Mucosa of descending colon (tissue), 3 donors: ENCODE measurements around the gene PHOSPHO2. TPM values are rescaled to one million over a fixed set of nuclear protein-coding genes. Genes with fewer than 3 reads are reported as not detected.

ENCODE experiments used
- ATAC-seq: fragments of 200-7000 bp; cut with Tn5 transposase; one replicate; pipeline ENCODE4 v1.9.1; 2020; ENCODE audit warnings: mild to moderate bottlenecking, moderate library complexity
- DNase-seq, 3 donors: peaks; one replicate each; pipeline ENCODE4 v3.0.0-alpha.2; 2020
- H3K36me3 ChIP-seq: fragments of 200-600 bp; one replicate; pipeline ENCODE4 v1.8.0; 2021; ENCODE audit warnings: low read depth, mild to moderate bottlenecking
- H3K4me1 ChIP-seq: fragments of 200-600 bp; one replicate; pipeline ENCODE4 v1.8.0; 2021; ENCODE audit warnings: low read depth, mild to moderate bottlenecking
- H3K4me3 ChIP-seq: fragments of 200-600 bp; one replicate; pipeline ENCODE4 v1.8.0; 2021; ENCODE audit warnings: mild to moderate bottlenecking
- H3K9me3 ChIP-seq: fragments of 200-600 bp; one replicate; pipeline ENCODE4 v1.8.0; 2021; ENCODE audit warnings: mild to moderate bottlenecking
- intact Hi-C, 2 donors: fragments of 100-400 bp; cut with DNase I in 1 of 2; cut with micrococcal nuclease in 1 of 2; formaldehyde crosslinking; loops; one replicate each; pipeline versions ENCODE4 v1.11.0 to v1.11.1; 2022; cut with DNase I, micrococcal nuclease
- long read RNA-seq, 2 donors: library from polyadenylated mRNA; unstranded; transcript quantifications; one replicate each; pipeline ENCODE4 v2.0.0, GENCODE V29; 2019 to 2021
- total RNA-seq, 3 donors: library from RNA; stranded (reverse); fragmentation: NEBNext Ultra II Directional in 2 of 3; extraction: Animal tissue kit (Norgen Biotek cat#: 25700) in 2 of 3; gene quantifications; one replicate each; pipeline versions ENCODE4 v1.2.1 to v1.2.4, GENCODE V29; 2021 to 2023
- TF ChIP-seq, protein P1 (sequence below): fragments of 200-600 bp; IDR thresholded peaks from one replicate; pipeline ENCODE4 v1.8.0; 2022; ENCODE audit warnings: antibody characterized with exemption, mild to moderate bottlenecking
- donor health status: DM: no; HTN: no; CAD: no; lungs with moderate emphysema.
- donor health status: DM: no; HTN: no; CAD: no.
- donor health status: DM: no; HTN: yes; CAD: no.

PHOSPHO2 gene, protein sequence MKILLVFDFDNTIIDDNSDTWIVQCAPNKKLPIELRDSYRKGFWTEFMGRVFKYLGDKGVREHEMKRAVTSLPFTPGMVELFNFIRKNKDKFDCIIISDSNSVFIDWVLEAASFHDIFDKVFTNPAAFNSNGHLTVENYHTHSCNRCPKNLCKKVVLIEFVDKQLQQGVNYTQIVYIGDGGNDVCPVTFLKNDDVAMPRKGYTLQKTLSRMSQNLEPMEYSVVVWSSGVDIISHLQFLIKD
- 10 to 100 TPM in 2 of 3 donors, 1 to 10 TPM in 1; 7.3 to 11.4 (median 10.7) TPM for total RNA-seq
- long read RNA-seq, donor 1, transcript PHOSPHO2-201 (4 exons, 1,125 nt): major isoform, 7 of 11 reads
- long read RNA-seq, donor 1, partial matches to known transcripts: 0 of 11 reads
- long read RNA-seq, donor 1, other reads (novel, unspliced or antisense): 2 of 11 reads
- long read RNA-seq, donor 2, partial matches to known transcripts: 0 of 7 reads
- long read RNA-seq, donor 2, other reads (novel, unspliced or antisense): 2 of 7 reads

DNA sequence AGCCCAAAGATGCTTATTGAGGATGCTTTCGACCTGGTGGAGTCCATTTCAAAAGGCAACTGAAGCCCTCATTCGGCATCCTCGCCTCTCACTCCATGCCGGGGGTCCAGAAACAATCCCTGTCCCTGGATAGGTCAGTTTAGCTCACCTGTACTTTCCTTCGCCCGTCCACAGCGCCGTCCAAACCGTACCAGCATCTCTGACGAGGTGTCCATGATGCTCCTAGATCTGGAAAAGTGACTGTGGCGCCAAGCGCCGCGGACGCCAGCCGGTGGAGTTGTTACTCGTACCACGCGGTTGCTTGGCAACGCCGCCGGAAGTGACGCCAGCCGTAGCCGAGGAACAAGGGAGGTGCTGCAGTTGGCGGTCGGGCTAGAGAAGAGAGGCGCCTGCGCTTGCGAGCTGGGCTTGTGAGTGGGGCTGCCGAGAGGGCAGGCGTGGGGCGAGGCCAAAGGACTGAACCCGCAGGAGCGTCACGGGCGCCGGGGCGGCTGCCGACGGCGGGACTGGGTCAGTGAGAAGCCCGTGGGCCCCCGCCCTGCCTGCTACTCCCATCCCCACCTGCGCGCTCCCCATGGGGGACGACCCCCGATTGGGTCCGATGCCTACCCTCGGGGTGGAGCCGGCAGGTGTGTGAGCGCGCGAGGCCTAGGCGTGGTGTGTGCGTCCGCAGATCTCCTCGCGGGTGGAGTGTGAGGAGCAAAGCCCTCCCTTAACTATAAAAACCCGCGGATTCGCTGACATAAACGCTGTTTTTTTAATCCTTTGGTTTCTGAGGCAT lies at the start of gene PHOSPHO2, which contains the start of gene CFAP210:
PHOSPHO2 (plus strand) TSS at position 357 of the 781 bp plus-strand sequence. CDS start 6,503 bp downstream, outside the sequence.
CFAP210 (minus strand) TSS at position 293 of the 781 bp plus-strand sequence; CDS start at position 215, 78 bp downstream.
- peak; percentile 99 for ATAC-seq
- no peaks in the 10 kb centered on the region for H3K36me3 ChIP-seq
- H3K4me1 ChIP-seq: peaks cover 3% of the 10 kb centered on the region
- intact Hi-C loops: no loop called here
- TF ChIP-seq, protein P1, sequence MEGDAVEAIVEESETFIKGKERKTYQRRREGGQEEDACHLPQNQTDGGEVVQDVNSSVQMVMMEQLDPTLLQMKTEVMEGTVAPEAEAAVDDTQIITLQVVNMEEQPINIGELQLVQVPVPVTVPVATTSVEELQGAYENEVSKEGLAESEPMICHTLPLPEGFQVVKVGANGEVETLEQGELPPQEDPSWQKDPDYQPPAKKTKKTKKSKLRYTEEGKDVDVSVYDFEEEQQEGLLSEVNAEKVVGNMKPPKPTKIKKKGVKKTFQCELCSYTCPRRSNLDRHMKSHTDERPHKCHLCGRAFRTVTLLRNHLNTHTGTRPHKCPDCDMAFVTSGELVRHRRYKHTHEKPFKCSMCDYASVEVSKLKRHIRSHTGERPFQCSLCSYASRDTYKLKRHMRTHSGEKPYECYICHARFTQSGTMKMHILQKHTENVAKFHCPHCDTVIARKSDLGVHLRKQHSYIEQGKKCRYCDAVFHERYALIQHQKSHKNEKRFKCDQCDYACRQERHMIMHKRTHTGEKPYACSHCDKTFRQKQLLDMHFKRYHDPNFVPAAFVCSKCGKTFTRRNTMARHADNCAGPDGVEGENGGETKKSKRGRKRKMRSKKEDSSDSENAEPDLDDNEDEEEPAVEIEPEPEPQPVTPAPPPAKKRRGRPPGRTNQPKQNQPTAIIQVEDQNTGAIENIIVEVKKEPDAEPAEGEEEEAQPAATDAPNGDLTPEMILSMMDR: no peak
- DNase-seq: peak; percentile 99 to 100 (median 100)
- H3K9me3 ChIP-seq: no peaks in the 10 kb centered on the region
- H3K4me3 ChIP-seq: peak within 1 kb of the TSS; percentile 44

DNA sequence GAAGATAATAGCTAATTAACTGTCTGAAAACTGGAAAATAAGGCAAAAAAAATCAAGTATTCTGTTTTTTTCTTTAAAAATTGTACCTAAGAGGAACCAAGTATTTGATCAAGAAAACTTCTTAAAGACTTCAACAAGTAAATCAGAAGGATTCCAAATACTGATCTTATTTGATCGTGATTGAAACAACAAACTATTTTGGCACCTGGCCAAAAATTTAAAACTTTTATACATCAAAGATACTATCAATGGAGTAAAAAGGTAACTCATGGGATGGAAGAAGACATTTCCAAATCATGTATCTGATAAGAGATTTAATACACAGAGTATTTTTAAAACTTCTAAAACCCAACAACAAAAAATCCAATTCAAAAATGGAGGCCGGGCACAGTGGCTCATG lies 46.8 kb upstream of the PHOSPHO2 start:
- H3K36me3 ChIP-seq: no peaks in the 10 kb centered on the region
- DNase-seq (no peak), ATAC-seq (no peak)
- H3K4me1 ChIP-seq: no peaks in the 10 kb centered on the region
- no peaks in the 10 kb centered on the region for H3K9me3 ChIP-seq
- no peak overlapping the region for H3K4me3 ChIP-seq
- TF ChIP-seq, protein P1: no peak
- intact Hi-C loops: no loop called here

DNA sequence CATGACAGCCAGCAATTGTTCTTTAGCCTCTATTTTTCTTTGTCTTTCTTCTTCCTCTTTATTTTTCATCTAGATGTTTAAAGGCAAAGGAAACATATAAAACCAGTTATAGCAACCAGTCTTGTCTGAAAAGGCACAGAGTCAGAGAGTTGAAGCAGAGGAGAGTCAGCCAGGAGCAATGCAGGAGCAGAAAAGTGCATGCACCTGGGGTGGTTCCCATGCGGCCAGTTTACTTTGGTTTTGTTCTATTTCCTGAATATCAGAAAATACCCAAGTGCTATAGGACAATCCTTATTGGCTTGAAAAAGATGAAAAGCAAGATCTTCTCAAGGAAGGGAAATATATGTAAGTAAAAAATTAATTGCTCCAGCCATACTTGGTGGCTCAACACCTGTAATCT lies 45.0 kb upstream of the PHOSPHO2 start:
- H3K4me1 ChIP-seq: no peaks in the 10 kb centered on the region
- H3K9me3 ChIP-seq: no peaks in the 10 kb centered on the region
- ATAC-seq: no peak
- H3K4me3 ChIP-seq: no peak overlapping the region
- H3K36me3 ChIP-seq: no peaks in the 10 kb centered on the region
- TF ChIP-seq, protein P1: no peak
- intact Hi-C loops: no loop called here
- no peak for DNase-seq

DNA sequence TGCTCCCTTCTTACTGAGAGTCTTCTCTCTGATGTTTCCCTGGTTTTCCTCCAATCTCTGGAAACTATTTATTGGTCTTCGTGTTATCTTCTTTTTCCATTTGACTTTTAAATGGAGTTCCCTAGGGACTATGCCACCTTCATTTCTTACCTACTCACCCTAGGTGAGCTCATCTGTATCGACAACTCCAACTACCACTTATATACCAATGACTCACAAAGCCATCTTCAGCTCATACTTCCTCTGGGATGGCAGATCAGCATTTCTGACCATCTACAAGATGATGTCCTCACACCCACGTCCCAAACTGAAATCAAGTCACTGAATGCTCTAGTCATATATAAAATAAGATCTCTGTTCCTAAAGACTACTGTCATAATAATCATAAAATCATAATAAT lies 40.6 kb upstream of the PHOSPHO2 start:
- H3K4me3 ChIP-seq: no peak overlapping the region
- H3K9me3 ChIP-seq: no peaks in the 10 kb centered on the region
- DNase-seq: no peak
- TF ChIP-seq, protein P1: no peak
- intact Hi-C loops: no loop called here
- ATAC-seq: no peak
- H3K4me1 ChIP-seq: no peaks in the 10 kb centered on the region
- H3K36me3 ChIP-seq: no peaks in the 10 kb centered on the region

DNA sequence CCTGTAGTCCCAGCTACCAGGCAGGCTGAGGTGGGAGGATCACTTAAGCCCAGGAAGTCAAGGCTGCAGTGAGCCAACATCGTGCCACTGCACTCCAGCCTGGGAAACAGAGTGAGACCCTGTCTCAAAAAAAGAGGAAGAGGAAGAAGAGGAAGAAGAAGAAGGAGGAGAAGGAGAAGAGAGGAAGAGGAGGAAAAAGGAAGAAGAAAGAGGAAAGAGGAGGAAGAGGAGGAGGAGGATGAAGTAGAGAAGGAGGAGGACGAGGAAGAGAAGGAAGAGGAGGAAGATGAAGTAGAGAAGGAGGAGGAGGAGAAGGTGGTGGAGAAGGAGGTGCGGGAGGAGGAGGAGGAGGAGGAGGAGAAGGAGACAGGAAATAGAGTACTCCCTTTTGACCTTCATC lies 38.1 kb upstream of the PHOSPHO2 start:
- Histone ChIP-seq H3K4me1 (no peaks in the 10 kb centered on the region), H3K36me3 (no peaks in the 10 kb centered on the region), H3K9me3 (no peaks in the 10 kb centered on the region), H3K4me3 (no peak overlapping the region)
- DNase-seq: no peak
- intact Hi-C loops: no loop called here
- ATAC-seq: no peak
- TF ChIP-seq, protein P1: no peak
